ENCODE data around the gene SAMD14. TPM values are rescaled to one million over a fixed set of nuclear protein-coding genes. Genes with fewer than 3 reads are reported as not detected.
A peak's percentile ranks its signal among the peaks of the same experiment; 100 is the strongest.

Gene SAMD14
- polyA plus RNA-seq, 2 of the 4 experiments (the other 2 are of a cell fraction) = 0.12 to 0.75 TPM

- peak overlapping the region; percentile 12 to 95; a peak in 3 of 6 replicates for H3K27ac ChIP-seq
- no peak for FAIRE-seq
- H3K4me3 ChIP-seq = no peak overlapping the region
- no peak for ATAC-seq
- CTCF ChIA-PET = interaction anchor here (0.9 to 17.0 kb wide), 13 partner anchors 8 to 122 kb away, joined by 3 to 817 read pairs (median 6); partner anchors contain the start of genes COL1A1, PPP1R9B and SGCA
- no peaks in the 10 kb centered on the region for H3K9me3 ChIP-seq
- peaks cover 63% of the 10 kb centered on the region for H3K4me1 ChIP-seq
- DNase-seq (ENCODE audit: low read depth in 1 of 2, low spot score in 1 of 2) = peak in 1 of 2 experiments; percentile 46
- POLR2A ChIA-PET = interaction anchor here (0.6 kb wide), 1 partner anchor 197 kb away, joined by 5 read pairs; no protein-coding TSS in a partner anchor
- TF ChIP-seq MAX (IDR thresholded peaks at IDR 0.05) (peak; percentile 44; the same call in 1 of the 2 replicates), FOXS1 (CRISPR knock-in tag; IDR thresholded peaks at IDR 0.05) (no peak), ZNF302 (CRISPR knock-in tag; IDR thresholded peaks at IDR 0.05) (no peak), RNF2 (IDR thresholded peaks at IDR 0.05; ENCODE audit: borderline replicate concordance, low read depth) (no peak)
- H3K4me2 ChIP-seq = no peak overlapping the region
- WGBS (ENCODE audit: missing lambda C conversion rate) = 69% methylated on average over 10 of the region's 10 CpGs
Measured at GRCh38 chr17:50173335-50173941, 43.5 kb upstream of the SAMD14 start.

- no peak overlapping the region for H3K4me3 ChIP-seq
- no peak for ATAC-seq
- 76% methylated on average over 6 of the region's 6 CpGs for WGBS (ENCODE audit: missing lambda C conversion rate)
- ChIA-PET POLR2A (no interaction called here), CTCF (interaction anchor here (1.1 to 17.0 kb wide), 10 partner anchors 7 to 122 kb away, joined by 3 to 817 read pairs (median 8); partner anchors contain the start of genes COL1A1, PPP1R9B and SGCA)
- no peak overlapping the region for H3K4me2 ChIP-seq
- peaks cover 58% of the 10 kb centered on the region for H3K4me1 ChIP-seq
- no peak for FAIRE-seq
- TF ChIP-seq MAX (IDR thresholded peaks at IDR 0.05) (no peak), HOXA7 (CRISPR knock-in tag; IDR thresholded peaks at IDR 0.05) (no peak), HES2 (IDR thresholded peaks at IDR 0.05) (no peak), BHLHE40 (IDR thresholded peaks at IDR 0.05; ENCODE audit: low read depth, low read length) (no peak), EHMT2 (IDR thresholded peaks at IDR 0.05; ENCODE audit: low read depth) (no peak), E2F6 (IDR thresholded peaks at IDR 0.05; ENCODE audit: borderline replicate concordance, low read depth) (no peak), JUN (IDR thresholded peaks at IDR 0.05) (no peak), PBX3 (IDR thresholded peaks at IDR 0.05) (no peak), CHD2 (IDR thresholded peaks at IDR 0.05; ENCODE audit: low read length, partially characterized antibody) (no peak), EP300 (IDR thresholded peaks at IDR 0.05) (no peak), ELK1 (IDR thresholded peaks at IDR 0.05; ENCODE audit: low read depth, low read length) (no peak), ATOH8 (CRISPR knock-in tag; IDR thresholded peaks at IDR 0.05; ENCODE audit: low read depth) (no peak), FOXS1 (CRISPR knock-in tag; IDR thresholded peaks at IDR 0.05) (no peak), TFCP2L1 (CRISPR knock-in tag; IDR thresholded peaks at IDR 0.05) (no peak), CBX2 (IDR thresholded peaks at IDR 0.05; ENCODE audit: borderline replicate concordance, low read depth) (no peak), KDM1A (IDR thresholded peaks at IDR 0.05; ENCODE audit: low read depth) (no peak), MAFK (IDR thresholded peaks at IDR 0.05; ENCODE audit: partially characterized antibody) (no peak), CBX8 (IDR thresholded peaks at IDR 0.05) (no peak), KDM5A (IDR thresholded peaks at IDR 0.05) (no peak), CTCF (IDR thresholded peaks at IDR 0.05) (no peak)
- no peak for DNase-seq (ENCODE audit: low read depth in 1 of 2, low spot score in 1 of 2)
- peak overlapping the region; percentile 12 to 95; a peak in 3 of 6 replicates for H3K27ac ChIP-seq
- no peaks in the 10 kb centered on the region for H3K9me3 ChIP-seq
Measured at GRCh38 chr17:50172936-50173334, 43.0 kb upstream of the SAMD14 start.

Measured in A549 (cell line).